A549 (cell line): Measurements from ENCODE around the gene ZNF331.

Experiments
- ATOH8 ChIP-seq: fragments of 250-450 bp; sonication (Bioruptor Pico); IDR thresholded peaks from 2 replicates; pipeline ENCODE4 v1.5.0; 2020; ENCODE audit warnings: low read depth, mild to moderate bottlenecking, moderate library complexity
- CTCF ChIP-seq: fragments of >200 bp; sonication (Bioruptor Twin); formaldehyde crosslinking; IDR thresholded peaks from 3 replicates; pipeline ENCODE4 v1.5.1; 2016
- ELK1 ChIP-seq: fragments of 150-350 bp; IDR thresholded peaks from 2 replicates; pipeline ENCODE4 v1.6.1; 2014; ENCODE audit warnings: low read depth, mild to moderate bottlenecking, low read length
- JUN ChIP-seq, 2 experiments: fragments of >200 bp; sonication (Bioruptor Twin); formaldehyde crosslinking; IDR thresholded peaks; 2 replicates in 1 of 2; 3 replicates in 1 of 2; pipeline ENCODE4 v1.6.1; 2016 to 2017
- PBX3 ChIP-seq: IDR thresholded peaks from 2 replicates; pipeline ENCODE4 v1.6.1; 2012
- POLR2A ChIP-seq: IDR thresholded peaks from 2 replicates; pipeline ENCODE4 v1.6.1; 2012; ENCODE audit warnings: mild to moderate bottlenecking, low read length
- REST ChIP-seq: fragments of 200-600 bp; sonication (generic); IDR thresholded peaks from 2 replicates; pipeline ENCODE4 v1.6.1; 2016; ENCODE audit warnings: antibody characterized with exemption, mild to moderate bottlenecking, moderate library complexity
- SMC3 ChIP-seq: fragments of >200 bp; sonication (Bioruptor Twin); formaldehyde crosslinking; IDR thresholded peaks from 3 replicates; pipeline ENCODE4 v1.6.1; 2018; ENCODE audit warnings: inconsistent platforms
- ZNF302 ChIP-seq: fragments of 250-450 bp; sonication (Bioruptor Pico); IDR thresholded peaks from 2 replicates; pipeline ENCODE4 v1.9.0; 2021; ENCODE audit warnings: inconsistent platforms, mild to moderate bottlenecking, moderate library complexity

GRCh38 chr19:53518716-53519115, 19.2 kb upstream of the ZNF331 start:
- TF ChIP-seq JUN (IDR thresholded peaks at IDR 0.05) (no peak), ELK1 (no peak), PBX3 (no peak), CTCF (no peak), POLR2A (no peak), ZNF302 (no peak), SMC3 (no peak), ATOH8 (CRISPR knock-in tag) (no peak), REST (no peak)
